Measurements from ENCODE around the gene CHCHD2. TPM values are rescaled to one million over a fixed set of nuclear protein-coding genes. Genes with fewer than 3 reads are reported as not detected.
A peak's percentile ranks its signal among the peaks of the same experiment; 100 is the strongest.

CHCHD2 gene
- total and polyA plus RNA-seq, 2 of the 13 experiments (the other 11 are each of a cell fraction or from before 2014, with no cell fraction given): 330 to 572 TPM

- TF ChIP-seq ZBTB2 (CRISPR knock-in tag; IDR thresholded peaks at IDR 0.05; ENCODE audit: low read depth) (no peak; the same call in 1 of the 2 replicates), ZNF225 (CRISPR knock-in tag; IDR thresholded peaks at IDR 0.05) (peak; percentile 76; the same call in 1 of the 2 replicates), HES4 (CRISPR knock-in tag; IDR thresholded peaks at IDR 0.05; ENCODE audit: borderline replicate concordance) (peak; percentile 88; the same call in 1 of the 2 replicates), SOX5 (CRISPR knock-in tag; IDR thresholded peaks at IDR 0.05; ENCODE audit: borderline replicate concordance) (no peak), DBP (CRISPR knock-in tag; IDR thresholded peaks at IDR 0.05; ENCODE audit: not compliant biosample characterization) (no peak), KIAA2018 (CRISPR knock-in tag; IDR thresholded peaks at IDR 0.05; ENCODE audit: borderline replicate concordance) (no peak), PHF20 (CRISPR knock-in tag; IDR thresholded peaks at IDR 0.05) (no peak; the same call in none of the 2 replicates), ARHGAP35 (CRISPR knock-in tag; IDR thresholded peaks at IDR 0.05; ENCODE audit: borderline replicate concordance) (0 out of 2 replicates have a peak, but pooled peaks have one; percentile 61), TRIM22 (IDR thresholded peaks at IDR 0.05) (no peak), JUN (CRISPR knock-in tag; IDR thresholded peaks at IDR 0.05) (no peak), ZNF7 (CRISPR knock-in tag; IDR thresholded peaks at IDR 0.05) (no peak), ZNF724P (CRISPR knock-in tag; IDR thresholded peaks at IDR 0.05; ENCODE audit: borderline replicate concordance) (peak; percentile 74), HNRNPK (IDR thresholded peaks at IDR 0.05; ENCODE audit: low read depth, low read length, poor library complexity, severe bottlenecking) (peak; percentile 70), HMGXB4 (CRISPR knock-in tag; IDR thresholded peaks at IDR 0.05; ENCODE audit: borderline replicate concordance in 1 of 2, low read depth in 1 of 2) (peak; percentile 63 to 70; a peak in 3 of 4 replicates)
Measured at GRCh38 chr7:56063882-56064625, 42.2 kb downstream of the CHCHD2 start, which contains the start of gene SUMF2 (continued).

Data from HepG2 (cell line).